NT2/D1 (cell line): ENCODE measurements around the gene NTRK3.

ENCODE experiments used
- YY1 ChIP-seq: IDR thresholded peaks from 2 replicates; pipeline ENCODE4 v1.6.1; 2011; ENCODE audit not compliant: insufficient read length, insufficient read depth
- ZNF274 ChIP-seq: IDR thresholded peaks from 2 replicates; pipeline ENCODE4 v1.6.1; 2011; ENCODE audit warnings: mild to moderate bottlenecking, low read depth, low read length

- TF ChIP-seq ZNF274 (no peak), YY1 (no peak)
These were observed at the start of gene NTRK3 for GRCh38 chr15:88256279-88257230.
